Epidermal melanocyte (primary cell): ENCODE results near the gene CHRM3.

Source experiments
- DNase-seq: peaks from one replicate; pipeline ENCODE4 v3.0.0; 2011; ENCODE audit warnings: low spot score; ENCODE audit not compliant: insufficient read length

The CHRM3 gene

GRCh38 chr1:239413916-239414315 is 27.5 kb downstream of the CHRM3 start:
- DNase-seq: no peak

- no peak for DNase-seq
These were observed 30.9 kb downstream of the CHRM3 start for GRCh38 chr1:239417221-239417620.

- no peak for DNase-seq
These were observed 31.7 kb downstream of the CHRM3 start for GRCh38 chr1:239417986-239418640.

- DNase-seq: no peak
These were observed 32.3 kb downstream of the CHRM3 start for GRCh38 chr1:239418681-239419080.

- no peak for DNase-seq
These were observed 35.4 kb downstream of the CHRM3 start for GRCh38 chr1:239421811-239422210.

- DNase-seq: no peak
These were observed 36.5 kb downstream of the CHRM3 start for GRCh38 chr1:239422818-239423217.

- DNase-seq: no peak
These were observed 40.6 kb downstream of the CHRM3 start for GRCh38 chr1:239426821-239427475.

GRCh38 chr1:239427712-239428111 is 41.3 kb downstream of the CHRM3 start:
- DNase-seq: no peak

GRCh38 chr1:239428120-239428710 is 41.8 kb downstream of the CHRM3 start:
- no peak for DNase-seq

- DNase-seq: no peak
These were observed 42.8 kb downstream of the CHRM3 start for GRCh38 chr1:239429163-239429562.

GRCh38 chr1:239432255-239432654 is 45.9 kb downstream of the CHRM3 start:
- no peak for DNase-seq

GRCh38 chr1:239434181-239434580 is 47.8 kb downstream of the CHRM3 start:
- DNase-seq: no peak
